GM21528 (cell line): ENCODE measurements around the gene EPS8L2.
"Not testable (repeated sequence)": the region's sequence is repeated elsewhere in the genome, so short reads cannot be mapped to it uniquely, and the experiment has no call there.

Experiments
- ATAC-seq: cut with Tn5 transposase; IDR thresholded peaks from one replicate; pipeline ENCODE4 v1.9.1; 2021; ENCODE audit warnings: mild to moderate bottlenecking, moderate library complexity; ENCODE audit not compliant: unreplicated experiment, low FRiP score

Gene EPS8L2

GRCh38 chr11:689625-690024, 16.4 kb upstream of the EPS8L2 start:
- no peak for ATAC-seq

GRCh38 chr11:690244-690643, 15.8 kb upstream of the EPS8L2 start:
- ATAC-seq: not testable (repeated sequence)

- no peak for ATAC-seq
Observed at GRCh38 chr11:690738-691633, 15.0 kb upstream of the EPS8L2 start.

GRCh38 chr11:691710-692590, 14.1 kb upstream of the EPS8L2 start:
- no peak for ATAC-seq

GRCh38 chr11:692824-693414, 13.1 kb upstream of the EPS8L2 start:
- no peak for ATAC-seq

GRCh38 chr11:693415-693831, 12.6 kb upstream of the EPS8L2 start:
- no peak for ATAC-seq

GRCh38 chr11:693887-694562, 12.0 kb upstream of the EPS8L2 start:
- ATAC-seq: no peak

GRCh38 chr11:694563-695287, 11.3 kb upstream of the EPS8L2 start, which contains the start of gene DEAF1:
Gene DEAF1 (minus strand): TSS chr11:695222. CDS start chr11:695047, 175 bp downstream.
- peak; percentile 75 for ATAC-seq

GRCh38 chr11:695288-695537, 10.8 kb upstream of the EPS8L2 start:
- no peak for ATAC-seq

GRCh38 chr11:695538-696248, 10.3 kb upstream of the EPS8L2 start, which contains the start of gene TMEM80:
Gene TMEM80 (plus strand): TSS chr11:695816. CDS start chr11:695828, 12 bp downstream.
- ATAC-seq: peak; percentile 70

- no peak for ATAC-seq
Observed at GRCh38 chr11:696955-697491, 9.0 kb upstream of the EPS8L2 start.

- no peak for ATAC-seq
Observed at GRCh38 chr11:697811-698311, 8.2 kb upstream of the EPS8L2 start.

GRCh38 chr11:698493-699115, 7.4 kb upstream of the EPS8L2 start:
- ATAC-seq: no peak

GRCh38 chr11:699116-699508, 6.9 kb upstream of the EPS8L2 start:
- no peak for ATAC-seq

- ATAC-seq: no peak
Observed at GRCh38 chr11:699753-700152, 6.3 kb upstream of the EPS8L2 start.

GRCh38 chr11:701741-702461, 4.1 kb upstream of the EPS8L2 start:
- no peak for ATAC-seq
